Islet precursor cell (in vitro differentiated cells): ENCODE results near the gene ROGDI.
A peak's percentile ranks its signal among the peaks of the same experiment; 100 is the strongest.
"Not testable (repeated sequence)": the region's sequence is repeated elsewhere in the genome, so short reads cannot be mapped to it uniquely, and the experiment has no call there.

ENCODE experiments used
- DNase-seq: peaks from one replicate; pipeline ENCODE4 v3.0.0-alpha.2; 2018

ROGDI gene

GRCh38 chr16:4790261-4790660, 12.2 kb downstream of the ROGDI start:
- DNase-seq, result no peak

- no peak for DNase-seq
Observed at GRCh38 chr16:4788910-4789309, 13.5 kb downstream of the ROGDI start.

DNA sequence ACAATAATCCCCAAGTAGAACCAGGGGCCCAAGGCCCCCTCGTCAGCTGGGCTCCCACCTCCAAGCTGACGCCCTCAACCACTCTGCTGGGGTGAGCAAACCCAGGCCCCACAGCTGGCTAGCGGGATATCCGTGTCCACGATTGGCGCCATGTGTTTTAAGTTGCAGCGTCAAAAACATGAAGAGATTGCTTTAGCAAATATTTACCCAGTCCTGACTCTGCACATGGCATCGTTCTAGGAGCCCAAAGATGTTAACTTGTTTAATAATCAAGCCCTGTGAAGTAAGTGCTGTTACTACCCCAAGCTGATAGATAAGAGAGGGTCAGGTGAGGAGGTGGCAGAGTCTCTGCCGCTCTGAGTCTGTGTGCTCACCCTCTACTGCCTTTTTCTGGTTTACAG, 13.9 kb downstream of the ROGDI start:
- DNase-seq, result no peak

GRCh38 chr16:4787627-4788482, 14.6 kb downstream of the ROGDI start, which contains the start of gene SEPTIN12:
Gene SEPTIN12 (minus strand): TSS chr16:4788345. CDS start chr16:4787645, 700 bp downstream.
- DNase-seq, result no peak

GRCh38 chr16:4787068-4787467, 15.4 kb downstream of the ROGDI start:
- DNase-seq, result no peak

- no peak for DNase-seq
Observed at GRCh38 chr16:4785758-4786433, 16.5 kb downstream of the ROGDI start.

DNA sequence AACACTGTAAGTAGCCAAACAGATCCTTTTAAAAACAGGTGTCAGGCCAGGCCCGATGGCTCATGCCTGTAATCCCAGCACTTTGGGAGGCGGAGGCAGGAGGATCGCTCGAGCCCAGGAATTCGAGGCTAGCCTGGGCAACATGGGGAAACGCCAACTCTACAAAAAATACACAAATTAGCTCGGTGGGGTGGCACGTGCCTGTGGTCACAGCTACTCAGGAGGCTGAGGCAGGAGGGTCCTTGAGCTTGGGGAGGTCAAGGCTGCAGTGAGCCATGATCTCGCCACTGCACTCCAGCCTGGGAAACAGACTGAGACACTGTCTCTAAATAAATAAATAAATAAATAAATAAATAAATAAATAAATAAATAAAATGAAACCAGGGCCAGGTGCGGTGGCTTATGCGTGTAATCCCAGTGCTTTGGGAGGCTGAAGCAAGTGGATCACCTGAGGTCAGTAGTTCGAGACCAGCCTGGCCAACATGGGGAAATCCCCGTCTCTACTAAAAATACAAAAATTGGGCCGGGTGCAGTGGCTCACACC, 17.9 kb downstream of the ROGDI start:
- DNase-seq, result not testable (repeated sequence)

DNA sequence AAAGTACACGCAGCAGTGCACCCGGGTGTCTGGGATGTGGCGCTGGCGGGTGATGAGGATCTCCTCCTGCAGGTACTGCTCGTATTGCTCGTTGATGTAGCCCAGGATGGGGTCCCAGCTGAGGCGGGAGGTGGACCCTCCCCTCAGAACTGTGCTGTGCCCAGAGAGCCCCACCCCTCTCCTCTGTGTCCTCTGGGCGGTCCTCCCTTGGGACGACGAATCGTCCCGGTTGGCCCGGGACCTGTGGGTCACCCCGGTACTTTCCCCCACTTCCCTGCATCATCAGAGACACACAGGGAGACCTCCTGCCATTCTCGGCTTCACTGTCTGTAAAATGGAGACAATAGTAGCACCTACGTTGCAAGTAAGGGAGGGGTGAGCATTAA, 18.5 kb downstream of the ROGDI start:
- DNase-seq, result no peak

GRCh38 chr16:4783251-4783950, 19.0 kb downstream of the ROGDI start:
- no peak for DNase-seq

DNA sequence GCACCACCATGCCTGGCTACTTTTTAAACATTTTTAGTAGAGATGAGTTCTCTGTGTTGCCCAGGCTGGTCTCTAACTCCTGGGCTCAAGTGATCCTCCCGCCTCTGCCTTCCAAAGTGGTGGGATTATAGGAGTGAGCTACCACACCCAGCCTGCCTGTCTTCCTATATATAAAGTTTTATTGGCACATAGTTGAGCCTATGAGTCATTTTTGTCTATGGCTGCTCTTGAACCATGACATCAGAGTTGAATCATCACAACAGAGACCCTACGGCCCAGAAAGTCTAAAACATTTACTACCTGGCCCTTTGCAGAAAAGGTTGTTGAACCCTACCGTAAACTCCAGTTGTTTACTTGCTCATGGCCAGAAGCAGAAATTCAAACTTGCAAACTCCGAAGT, 22.2 kb downstream of the ROGDI start:
- DNase-seq, result no peak

GRCh38 chr16:4778050-4778392, 24.4 kb downstream of the ROGDI start:
- DNase-seq, result no peak

- DNase-seq, result no peak
Observed at GRCh38 chr16:4777339-4778049, 24.9 kb downstream of the ROGDI start.

- DNase-seq, result no peak
Observed at GRCh38 chr16:4776141-4776705, 26.2 kb downstream of the ROGDI start.

DNA sequence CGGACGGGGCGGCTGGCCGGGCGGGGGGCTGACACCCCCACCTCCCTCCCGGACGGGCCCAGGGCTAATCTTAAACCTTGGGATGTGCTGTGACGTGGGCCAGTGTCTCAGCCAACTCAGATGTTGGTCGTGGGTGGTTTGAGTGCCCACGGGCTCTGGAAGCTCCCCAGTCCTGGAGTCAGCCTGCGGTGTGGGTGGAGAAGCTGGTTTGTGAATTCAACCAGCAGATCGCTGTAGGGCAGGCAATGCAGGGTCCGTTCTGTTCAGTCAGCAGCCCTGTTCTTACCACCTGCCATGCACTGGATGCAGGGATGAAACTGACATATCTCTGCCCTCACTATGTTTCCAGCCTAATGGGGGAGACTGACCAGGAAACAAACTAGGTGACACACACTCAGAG, 27.4 kb downstream of the ROGDI start:
- DNase-seq, result no peak

GRCh38 chr16:4772351-4772750, 30.1 kb downstream of the ROGDI start:
- DNase-seq, result no peak

DNA sequence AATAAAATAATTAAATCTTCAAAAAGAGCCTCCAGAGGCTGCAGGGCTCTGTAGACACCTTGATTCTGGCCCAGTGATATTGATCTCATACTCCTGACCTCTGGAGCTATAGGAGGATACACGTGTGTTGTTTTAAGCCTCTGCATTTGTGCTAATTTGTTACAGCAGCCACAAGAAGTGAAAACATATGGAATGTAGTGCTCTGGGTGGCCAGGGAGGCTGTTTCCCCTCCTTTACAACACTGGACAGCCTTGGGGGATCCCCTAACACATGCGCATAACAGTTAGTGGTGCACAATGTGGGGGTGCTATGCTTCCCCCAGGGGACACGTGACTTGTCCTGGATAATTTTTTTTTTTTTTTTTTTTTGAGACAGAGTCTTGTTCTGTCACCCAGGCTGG, 30.8 kb downstream of the ROGDI start:
- no peak for DNase-seq

DNA sequence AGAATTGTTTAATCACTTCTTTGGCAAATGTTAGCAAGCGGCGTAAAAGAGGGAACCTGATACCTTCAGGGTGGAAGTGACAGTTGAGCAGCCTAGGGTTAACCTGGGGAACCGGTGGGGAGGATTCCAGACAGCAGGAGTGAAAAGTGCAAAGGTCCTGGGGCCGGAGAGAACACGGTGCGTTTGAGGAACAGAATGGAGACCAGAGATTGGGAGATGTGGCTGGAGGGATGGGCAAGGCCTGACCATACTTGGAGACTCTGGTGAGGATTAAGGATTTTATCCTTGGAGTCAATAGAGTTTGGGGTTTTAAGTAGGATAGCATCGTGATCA, 33.2 kb downstream of the ROGDI start:
- DNase-seq, result no peak

GRCh38 chr16:4768549-4769305, 33.7 kb downstream of the ROGDI start:
- peak; percentile 98 for DNase-seq

- DNase-seq, result no peak
Observed at GRCh38 chr16:4767872-4768548, 34.4 kb downstream of the ROGDI start.

GRCh38 chr16:4766875-4767628, 35.4 kb downstream of the ROGDI start, which contains the start of gene ZNF500:
Gene ZNF500 (minus strand): TSS chr16:4767162. CDS start chr16:4765978, 1,184 bp downstream.
- DNase-seq, result peak; percentile 99
